HEK293 (cell line): ENCODE results near the gene GTSF1L.

Experiments
- CTCF ChIA-PET: fragments of 350-600 bp; formaldehyde crosslinking; extraction: SDS; loops from one replicate; lab custom pipeline; 2021; ENCODE audit warnings: antibody characterized with exemption; lab: Yijun Ruan, JAX
- POLR2A ChIA-PET: fragments of 300-600 bp; formaldehyde crosslinking; extraction: SDS; loops from one replicate; lab custom pipeline; 2020; ENCODE audit warnings: antibody characterized with exemption, inconsistent platforms; lab: Yijun Ruan, JAX
- H3K27ac ChIP-seq: fragments of 200-500 bp; sonication (Bioruptor generic); 2 replicates; pipeline ENCODE4 v1.5.1; 2014; ENCODE audit warnings: low read depth, low read length, control low read depth, inconsistent platforms; ENCODE audit errors: extremely low read depth
- H3K36me3 ChIP-seq, 2 experiments: fragments of 200-500 bp in 1 of 2; sonication (Bioruptor generic) in 1 of 2; 1 replicate in 1 of 2; 2 replicates in 1 of 2; pipeline ENCODE4 v1.5.1; 2014 to 2017; ENCODE audit warnings: inconsistent platforms in 2 of 2, low read length in 2 of 2; ENCODE audit not compliant: control insufficient read depth in 2 of 2, insufficient read depth in 1 of 2
- H3K4me1 ChIP-seq: fragments of 200-500 bp; sonication (Bioruptor generic); 2 replicates; pipeline ENCODE4 v1.5.1; 2014; ENCODE audit warnings: mild to moderate bottlenecking, low read length, inconsistent platforms; ENCODE audit not compliant: control insufficient read depth, insufficient read depth
- H3K4me3 ChIP-seq: 2 replicates; pipeline ENCODE4 v1.5.1; 2011; ENCODE audit warnings: low read depth, mild to moderate bottlenecking, control low read depth, low read length, moderate library complexity
- H3K9me3 ChIP-seq: fragments of 200-500 bp; sonication (Bioruptor generic); 2 replicates; pipeline ENCODE4 v1.5.1; 2014; ENCODE audit warnings: low read depth, low read length, inconsistent platforms; ENCODE audit not compliant: control insufficient read depth, insufficient read depth
- EGR2 ChIP-seq: fragments of 450-650 bp; formaldehyde crosslinking; IDR thresholded peaks from 2 replicates; pipeline ENCODE4 v1.5.1; 2016; ENCODE audit warnings: low read depth, missing biosample characterization, missing genetic modification characterization
- GLIS1 ChIP-seq: fragments of 450-650 bp; formaldehyde crosslinking; IDR thresholded peaks from 2 replicates; pipeline ENCODE4 v1.5.1; 2016; ENCODE audit warnings: missing biosample characterization, missing genetic modification characterization
- IKZF3 ChIP-seq: fragments of 450-650 bp; IDR thresholded peaks from 2 replicates; pipeline ENCODE4 v1.5.0; 2018; ENCODE audit warnings: missing biosample characterization, mild to moderate bottlenecking, missing genetic modification characterization, moderate library complexity
- KLF8 ChIP-seq: fragments of 450-650 bp; formaldehyde crosslinking; IDR thresholded peaks from 2 replicates; pipeline ENCODE4 v1.5.1; 2016; ENCODE audit warnings: missing biosample characterization, missing genetic modification characterization
- SP3 ChIP-seq: fragments of 450-650 bp; formaldehyde crosslinking; IDR thresholded peaks from 2 replicates; pipeline ENCODE4 v1.5.1; 2016; ENCODE audit warnings: missing biosample characterization, missing genetic modification characterization
- SP7 ChIP-seq: fragments of 450-650 bp; formaldehyde crosslinking; IDR thresholded peaks from 2 replicates; pipeline ENCODE4 v1.5.1; 2016; ENCODE audit warnings: missing biosample characterization, missing genetic modification characterization
- ZBTB8A ChIP-seq: fragments of 450-650 bp; formaldehyde crosslinking; IDR thresholded peaks from 2 replicates; pipeline ENCODE4 v1.5.1; 2016; ENCODE audit warnings: missing biosample characterization, missing genetic modification characterization
- ZEB2 ChIP-seq: fragments of 450-650 bp; formaldehyde crosslinking; IDR thresholded peaks from 2 replicates; pipeline ENCODE4 v1.5.1; 2016; ENCODE audit warnings: missing biosample characterization, missing genetic modification characterization
- ZFHX2 ChIP-seq: fragments of 450-650 bp; formaldehyde crosslinking; conservative IDR thresholded peaks from 2 replicates; pipeline ENCODE4 v1.5.1; 2016; ENCODE audit warnings: missing biosample characterization, missing genetic modification characterization
- ZIC2 ChIP-seq: fragments of 450-650 bp; formaldehyde crosslinking; IDR thresholded peaks from 2 replicates; pipeline ENCODE4 v1.5.1; 2016; ENCODE audit warnings: missing biosample characterization, missing genetic modification characterization
- ZNF112 ChIP-seq: fragments of 450-650 bp; formaldehyde crosslinking; IDR thresholded peaks from 2 replicates; pipeline ENCODE4 v1.5.0; 2017; ENCODE audit warnings: missing biosample characterization, missing genetic modification characterization
- ZNF221 ChIP-seq: fragments of 450-650 bp; formaldehyde crosslinking; IDR thresholded peaks from 2 replicates; pipeline ENCODE4 v1.5.1; 2017; ENCODE audit warnings: missing biosample characterization, missing genetic modification characterization, borderline replicate concordance
- ZNF266 ChIP-seq: fragments of 450-650 bp; formaldehyde crosslinking; IDR thresholded peaks from 2 replicates; pipeline ENCODE4 v1.5.1; 2016; ENCODE audit warnings: missing biosample characterization, missing genetic modification characterization, low read depth
- ZNF302 ChIP-seq: fragments of 450-650 bp; formaldehyde crosslinking; IDR thresholded peaks from 2 replicates; pipeline ENCODE4 v1.5.1; 2016; ENCODE audit warnings: missing biosample characterization, missing genetic modification characterization, low read depth
- ZNF426 ChIP-seq: fragments of 450-650 bp; formaldehyde crosslinking; IDR thresholded peaks from 2 replicates; pipeline ENCODE4 v1.5.1; 2017; ENCODE audit warnings: missing biosample characterization, missing genetic modification characterization, mild to moderate bottlenecking, inconsistent platforms, moderate library complexity
- ZNF623 ChIP-seq: fragments of 450-650 bp; formaldehyde crosslinking; IDR thresholded peaks from 2 replicates; pipeline ENCODE4 v1.5.1; 2016; ENCODE audit warnings: missing biosample characterization, missing genetic modification characterization
- ZNF654 ChIP-seq: fragments of 450-650 bp; formaldehyde crosslinking; IDR thresholded peaks from 2 replicates; pipeline ENCODE4 v1.5.1; 2016; ENCODE audit warnings: low read depth, missing biosample characterization, missing genetic modification characterization
- TF ChIP-seq, protein P1 (sequence below): fragments of 450-650 bp; formaldehyde crosslinking; IDR thresholded peaks from 2 replicates; pipeline ENCODE4; 2016; ENCODE audit warnings: missing biosample characterization, missing genetic modification characterization
- TF ChIP-seq, protein P2 (sequence below): fragments of 450-650 bp; formaldehyde crosslinking; IDR thresholded peaks from 2 replicates; pipeline ENCODE4 v1.5.1; 2016; ENCODE audit warnings: missing biosample characterization, missing genetic modification characterization
- TF ChIP-seq, protein P3 (sequence below): fragments of 450-650 bp; formaldehyde crosslinking; IDR thresholded peaks from 2 replicates; pipeline ENCODE4 v1.5.1; 2016; ENCODE audit warnings: missing biosample characterization, missing genetic modification characterization
- TF ChIP-seq, protein P4 (sequence below): fragments of 450-650 bp; formaldehyde crosslinking; IDR thresholded peaks from 2 replicates; pipeline ENCODE4 v1.5.1; 2016; ENCODE audit warnings: missing biosample characterization, missing genetic modification characterization

The GTSF1L gene

DNA sequence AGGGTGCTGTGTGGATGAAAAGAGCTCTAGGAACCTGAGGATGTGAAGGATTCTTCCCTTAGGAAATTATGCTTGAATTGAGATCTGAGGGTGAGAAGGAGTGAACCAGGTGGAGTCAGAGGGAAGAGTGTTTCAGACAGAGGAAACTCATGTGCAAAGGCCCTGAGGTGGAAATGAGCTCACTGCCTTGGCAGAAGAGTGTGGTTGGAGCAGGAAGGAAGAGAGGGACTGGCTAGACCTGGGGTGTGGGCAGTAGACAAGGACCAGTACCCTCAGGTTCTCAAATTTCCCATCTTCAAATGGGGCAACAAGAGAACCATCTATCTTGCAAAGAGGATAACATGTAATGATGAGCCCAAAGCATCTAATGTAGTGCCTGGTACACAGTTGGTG, 24.0 kb upstream of the GTSF1L start:
- Histone ChIP-seq H3K36me3 (no peaks in the 10 kb centered on the region), H3K9me3 (no peaks in the 10 kb centered on the region), H3K4me1 (peaks cover 9% of the 10 kb centered on the region), H3K27ac (no peak overlapping the region), H3K4me3 (no peak overlapping the region)
- peak; percentile 88 for TF ChIP-seq ZNF623 (tag by site-specific recombination)
- TF ChIP-seq, protein P1, sequence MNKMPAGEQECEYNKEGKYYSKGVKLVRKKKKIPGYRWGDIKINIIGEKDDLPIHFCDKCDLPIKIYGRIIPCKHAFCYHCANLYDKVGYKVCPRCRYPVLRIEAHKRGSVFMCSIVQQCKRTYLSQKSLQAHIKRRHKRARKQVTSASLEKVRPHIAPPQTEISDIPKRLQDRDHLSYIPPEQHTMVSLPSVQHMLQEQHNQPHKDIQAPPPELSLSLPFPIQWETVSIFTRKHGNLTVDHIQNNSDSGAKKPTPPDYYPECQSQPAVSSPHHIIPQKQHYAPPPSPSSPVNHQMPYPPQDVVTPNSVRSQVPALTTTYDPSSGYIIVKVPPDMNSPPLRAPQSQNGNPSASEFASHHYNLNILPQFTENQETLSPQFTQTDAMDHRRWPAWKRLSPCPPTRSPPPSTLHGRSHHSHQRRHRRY (tag by site-specific recombination) = no peak
- CTCF ChIA-PET = interaction anchor here (0.7 to 5.5 kb wide), 15 partner anchors 11 to 361 kb away, joined by 3 to 105 read pairs (median 5); no protein-coding TSS in a partner anchor
- POLR2A ChIA-PET = no interaction called here

DNA sequence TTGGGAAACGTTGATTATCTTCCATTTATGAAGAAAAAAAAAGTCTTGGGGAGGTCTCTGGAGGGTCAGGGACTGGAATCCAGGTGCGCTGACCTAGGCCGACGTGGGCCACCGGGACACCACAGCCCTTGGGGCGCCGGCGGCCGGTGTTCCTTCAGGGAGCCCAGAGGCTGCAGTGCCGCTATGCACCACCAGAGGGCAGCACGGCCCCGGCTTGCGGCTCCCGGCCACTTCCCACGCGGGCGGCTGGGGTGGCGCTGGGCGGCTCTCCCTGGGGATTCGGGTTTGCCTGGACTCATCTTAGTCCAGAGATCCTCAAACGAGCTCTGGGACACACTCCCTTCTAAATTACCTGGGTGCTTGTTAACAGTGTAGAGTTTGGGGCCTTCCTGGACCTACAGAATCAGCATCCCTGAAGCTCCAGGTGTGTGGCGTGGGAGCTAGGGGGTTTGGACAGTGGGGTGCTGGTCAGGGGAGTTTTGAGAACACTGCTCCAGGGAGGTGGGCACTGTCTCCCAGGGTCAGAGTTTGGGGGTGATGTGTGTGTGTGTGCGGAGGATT, 23.0 kb upstream of the GTSF1L start:
- CTCF ChIA-PET = interaction anchor here (0.6 to 5.5 kb wide), 33 partner anchors 9 to 632 kb away, joined by 3 to 105 read pairs (median 4); partner anchors contain the start of gene JPH2
- H3K36me3 ChIP-seq = no peaks in the 10 kb centered on the region
- peaks cover 9% of the 10 kb centered on the region for H3K4me1 ChIP-seq
- H3K4me3 ChIP-seq = no peak overlapping the region
- TF ChIP-seq ZFHX2 (peak; percentile 78), ZBTB8A (0 out of 2 replicates have a peak, but pooled peaks have one; percentile 28), ZNF112 (tag by site-specific recombination) (no peak), ZIC2 (tag by site-specific recombination) (0 out of 2 replicates have a peak, but pooled peaks have one; percentile 16), ZNF426 (tag by site-specific recombination) (no peak), ZEB2 (tag by site-specific recombination) (peak; percentile 62; the same call in 1 of the 2 replicates), ZNF302 (tag by site-specific recombination) (no peak), ZNF221 (no peak), EGR2 (peak; percentile 72), ZNF654 (tag by site-specific recombination) (peak; percentile 56), GLIS1 (tag by site-specific recombination) (peak; percentile 50; the same call in 1 of the 2 replicates), ZNF266 (tag by site-specific recombination) (no peak), SP7 (tag by site-specific recombination) (peak; percentile 24; the same call in 1 of the 2 replicates), IKZF3 (tag by site-specific recombination) (0 out of 2 replicates have a peak, but pooled peaks have one; percentile 46), SP3 (tag by site-specific recombination) (0 out of 2 replicates have a peak, but pooled peaks have one; percentile 13), KLF8 (tag by site-specific recombination) (peak; percentile 39; the same call in 1 of the 2 replicates)
- TF ChIP-seq, protein P2, sequence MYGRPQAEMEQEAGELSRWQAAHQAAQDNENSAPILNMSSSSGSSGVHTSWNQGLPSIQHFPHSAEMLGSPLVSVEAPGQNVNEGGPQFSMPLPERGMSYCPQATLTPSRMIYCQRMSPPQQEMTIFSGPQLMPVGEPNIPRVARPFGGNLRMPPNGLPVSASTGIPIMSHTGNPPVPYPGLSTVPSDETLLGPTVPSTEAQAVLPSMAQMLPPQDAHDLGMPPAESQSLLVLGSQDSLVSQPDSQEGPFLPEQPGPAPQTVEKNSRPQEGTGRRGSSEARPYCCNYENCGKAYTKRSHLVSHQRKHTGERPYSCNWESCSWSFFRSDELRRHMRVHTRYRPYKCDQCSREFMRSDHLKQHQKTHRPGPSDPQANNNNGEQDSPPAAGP = peak; percentile 62; the same call in 1 of the 2 replicates
- TF ChIP-seq, protein P3, sequence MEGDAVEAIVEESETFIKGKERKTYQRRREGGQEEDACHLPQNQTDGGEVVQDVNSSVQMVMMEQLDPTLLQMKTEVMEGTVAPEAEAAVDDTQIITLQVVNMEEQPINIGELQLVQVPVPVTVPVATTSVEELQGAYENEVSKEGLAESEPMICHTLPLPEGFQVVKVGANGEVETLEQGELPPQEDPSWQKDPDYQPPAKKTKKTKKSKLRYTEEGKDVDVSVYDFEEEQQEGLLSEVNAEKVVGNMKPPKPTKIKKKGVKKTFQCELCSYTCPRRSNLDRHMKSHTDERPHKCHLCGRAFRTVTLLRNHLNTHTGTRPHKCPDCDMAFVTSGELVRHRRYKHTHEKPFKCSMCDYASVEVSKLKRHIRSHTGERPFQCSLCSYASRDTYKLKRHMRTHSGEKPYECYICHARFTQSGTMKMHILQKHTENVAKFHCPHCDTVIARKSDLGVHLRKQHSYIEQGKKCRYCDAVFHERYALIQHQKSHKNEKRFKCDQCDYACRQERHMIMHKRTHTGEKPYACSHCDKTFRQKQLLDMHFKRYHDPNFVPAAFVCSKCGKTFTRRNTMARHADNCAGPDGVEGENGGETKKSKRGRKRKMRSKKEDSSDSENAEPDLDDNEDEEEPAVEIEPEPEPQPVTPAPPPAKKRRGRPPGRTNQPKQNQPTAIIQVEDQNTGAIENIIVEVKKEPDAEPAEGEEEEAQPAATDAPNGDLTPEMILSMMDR (tag by site-specific recombination) = peak; percentile 86
- TF ChIP-seq, protein P4, sequence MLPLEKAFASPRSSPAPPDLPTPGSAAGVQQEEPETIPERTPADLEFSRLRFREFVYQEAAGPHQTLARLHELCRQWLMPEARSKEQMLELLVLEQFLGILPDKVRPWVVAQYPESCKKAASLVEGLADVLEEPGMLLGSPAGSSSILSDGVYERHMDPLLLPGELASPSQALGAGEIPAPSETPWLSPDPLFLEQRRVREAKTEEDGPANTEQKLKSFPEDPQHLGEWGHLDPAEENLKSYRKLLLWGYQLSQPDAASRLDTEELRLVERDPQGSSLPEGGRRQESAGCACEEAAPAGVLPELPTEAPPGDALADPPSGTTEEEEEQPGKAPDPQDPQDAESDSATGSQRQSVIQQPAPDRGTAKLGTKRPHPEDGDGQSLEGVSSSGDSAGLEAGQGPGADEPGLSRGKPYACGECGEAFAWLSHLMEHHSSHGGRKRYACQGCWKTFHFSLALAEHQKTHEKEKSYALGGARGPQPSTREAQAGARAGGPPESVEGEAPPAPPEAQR (tag by site-specific recombination) = no peak
- POLR2A ChIA-PET = no interaction called here
- H3K9me3 ChIP-seq = no peaks in the 10 kb centered on the region
- no peak overlapping the region for H3K27ac ChIP-seq
